H1 (cell line): ENCODE data around the gene CEP76. TPM values are rescaled to one million over a fixed set of nuclear protein-coding genes. Genes with fewer than 3 reads are reported as not detected.

Experiments used
- CTBP2 ChIP-seq: IDR thresholded peaks from 2 replicates; pipeline ENCODE4 v1.7.0; 2011; ENCODE audit warnings: borderline replicate concordance, mild to moderate bottlenecking, moderate library complexity, mixed read lengths, low read length; ENCODE audit not compliant: insufficient read depth, insufficient read length
- HDAC2 ChIP-seq, 2 experiments: fragments of 300-600 bp in 1 of 2; sonication (generic) in 1 of 2; IDR thresholded peaks; 2 replicates each; pipeline ENCODE4 v1.6.1; 2011 to 2012; ENCODE audit warnings: low read depth in 2 of 2, low read length in 2 of 2, mild to moderate bottlenecking in 2 of 2, moderate library complexity in 2 of 2, borderline replicate concordance in 1 of 2, inconsistent platforms in 1 of 2
- JUN ChIP-seq: IDR thresholded peaks from 2 replicates; pipeline ENCODE4 v1.6.1; 2011; ENCODE audit warnings: low read depth, mild to moderate bottlenecking, improper control_type of control experiment, low read length
- KDM5A ChIP-seq: fragments of 200-600 bp; IDR thresholded peaks from 2 replicates; pipeline ENCODE4 v1.7.1; 2012; ENCODE audit warnings: mild to moderate bottlenecking, low read length, inconsistent platforms, mixed read lengths
- MAFK ChIP-seq: IDR thresholded peaks from 2 replicates; pipeline ENCODE4 v1.6.1; 2012; ENCODE audit warnings: low read depth, mild to moderate bottlenecking, improper control_type of control experiment, low read length
- POLR2AphosphoS5 ChIP-seq: IDR thresholded peaks from 2 replicates; pipeline ENCODE4 v1.6.1; 2011; ENCODE audit warnings: low read depth, low read length
- RFX5 ChIP-seq: IDR thresholded peaks from 2 replicates; pipeline ENCODE4 v1.6.1; 2011; ENCODE audit warnings: low read depth, low read length, improper control_type of control experiment, borderline replicate concordance
- TCF12 ChIP-seq: IDR thresholded peaks from 2 replicates; pipeline ENCODE4 v1.6.1; 2011; ENCODE audit warnings: low read depth, mild to moderate bottlenecking, low read length
- polyA plus RNA-seq, 7 experiments: library from polyadenylated mRNA; depleted of rRNA in 3 of 7; stranded (reverse) in 5 of 7; unstranded in 2 of 7; fragments of >200 nt in 5 of 7; fragments of 200-250 nt in 2 of 7; gene quantifications; 1 replicate in 5 of 7; 2 replicates in 1 of 7; 4 replicates in 1 of 7; pipeline versions ENCODE4 v1.2.1 to v1.2.3, GENCODE V29; 2011 to 2013; ENCODE audit warnings: missing spikeins in 2 of 7, mixed read lengths in 2 of 7
- total RNA-seq: library from RNA; stranded (reverse); fragmentation: NEBNext Ultra II Directional; extraction: Animal tissue kit (Norgen Biotek cat#: 25700); gene quantifications from 2 replicates; pipeline ENCODE4 v1.2.1, GENCODE V29; 2021
- TF ChIP-seq, protein P1 (sequence below): fragments of 300-600 bp; sonication (generic); IDR thresholded peaks from 2 replicates; pipeline ENCODE4 v1.7.1; 2012; ENCODE audit warnings: low read length, moderate library complexity, mild to moderate bottlenecking, inconsistent platforms; ENCODE audit not compliant: insufficient replicate concordance
- TF ChIP-seq, protein P2 (sequence below): IDR thresholded peaks from 2 replicates; pipeline ENCODE4 v1.6.1; 2012; ENCODE audit warnings: inconsistent platforms

Gene CEP76
- total and polyA plus RNA-seq, 2 of the 8 experiments (the other 6 are each of a cell fraction or from before 2014, with no cell fraction given) = 9.0 to 18.1 TPM

DNA sequence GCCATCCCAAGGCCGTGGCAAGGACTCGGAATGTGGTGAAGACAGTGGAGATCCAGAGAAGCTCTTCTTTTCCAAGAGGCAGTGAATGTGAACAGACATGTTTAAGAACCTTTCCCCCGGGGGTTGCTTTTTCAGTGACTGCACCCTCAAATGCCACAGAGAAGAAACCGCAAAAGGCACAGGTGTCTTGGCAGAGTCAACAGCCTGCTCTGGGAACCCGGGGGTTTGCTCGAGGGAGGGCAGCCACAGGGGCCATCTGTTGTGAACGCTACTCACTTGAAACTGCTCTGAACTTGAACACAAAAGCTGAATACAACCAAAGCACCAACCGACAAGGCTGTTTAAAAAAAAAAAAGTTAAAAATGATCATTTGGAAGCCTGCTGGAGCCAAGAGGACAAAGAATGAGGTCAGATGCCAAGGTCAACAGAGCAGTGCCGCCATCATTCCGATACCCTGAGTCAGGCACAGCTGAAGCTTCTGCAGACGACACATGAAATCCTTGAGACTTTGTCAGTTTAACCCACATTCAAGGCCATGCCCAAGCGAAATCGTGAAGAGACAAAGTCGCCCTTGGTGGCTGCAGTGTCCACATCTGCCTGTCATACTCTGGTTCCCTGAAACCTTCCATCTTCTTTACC, 47.7 kb upstream of the CEP76 start (continued):
- TF ChIP-seq, protein P1, sequence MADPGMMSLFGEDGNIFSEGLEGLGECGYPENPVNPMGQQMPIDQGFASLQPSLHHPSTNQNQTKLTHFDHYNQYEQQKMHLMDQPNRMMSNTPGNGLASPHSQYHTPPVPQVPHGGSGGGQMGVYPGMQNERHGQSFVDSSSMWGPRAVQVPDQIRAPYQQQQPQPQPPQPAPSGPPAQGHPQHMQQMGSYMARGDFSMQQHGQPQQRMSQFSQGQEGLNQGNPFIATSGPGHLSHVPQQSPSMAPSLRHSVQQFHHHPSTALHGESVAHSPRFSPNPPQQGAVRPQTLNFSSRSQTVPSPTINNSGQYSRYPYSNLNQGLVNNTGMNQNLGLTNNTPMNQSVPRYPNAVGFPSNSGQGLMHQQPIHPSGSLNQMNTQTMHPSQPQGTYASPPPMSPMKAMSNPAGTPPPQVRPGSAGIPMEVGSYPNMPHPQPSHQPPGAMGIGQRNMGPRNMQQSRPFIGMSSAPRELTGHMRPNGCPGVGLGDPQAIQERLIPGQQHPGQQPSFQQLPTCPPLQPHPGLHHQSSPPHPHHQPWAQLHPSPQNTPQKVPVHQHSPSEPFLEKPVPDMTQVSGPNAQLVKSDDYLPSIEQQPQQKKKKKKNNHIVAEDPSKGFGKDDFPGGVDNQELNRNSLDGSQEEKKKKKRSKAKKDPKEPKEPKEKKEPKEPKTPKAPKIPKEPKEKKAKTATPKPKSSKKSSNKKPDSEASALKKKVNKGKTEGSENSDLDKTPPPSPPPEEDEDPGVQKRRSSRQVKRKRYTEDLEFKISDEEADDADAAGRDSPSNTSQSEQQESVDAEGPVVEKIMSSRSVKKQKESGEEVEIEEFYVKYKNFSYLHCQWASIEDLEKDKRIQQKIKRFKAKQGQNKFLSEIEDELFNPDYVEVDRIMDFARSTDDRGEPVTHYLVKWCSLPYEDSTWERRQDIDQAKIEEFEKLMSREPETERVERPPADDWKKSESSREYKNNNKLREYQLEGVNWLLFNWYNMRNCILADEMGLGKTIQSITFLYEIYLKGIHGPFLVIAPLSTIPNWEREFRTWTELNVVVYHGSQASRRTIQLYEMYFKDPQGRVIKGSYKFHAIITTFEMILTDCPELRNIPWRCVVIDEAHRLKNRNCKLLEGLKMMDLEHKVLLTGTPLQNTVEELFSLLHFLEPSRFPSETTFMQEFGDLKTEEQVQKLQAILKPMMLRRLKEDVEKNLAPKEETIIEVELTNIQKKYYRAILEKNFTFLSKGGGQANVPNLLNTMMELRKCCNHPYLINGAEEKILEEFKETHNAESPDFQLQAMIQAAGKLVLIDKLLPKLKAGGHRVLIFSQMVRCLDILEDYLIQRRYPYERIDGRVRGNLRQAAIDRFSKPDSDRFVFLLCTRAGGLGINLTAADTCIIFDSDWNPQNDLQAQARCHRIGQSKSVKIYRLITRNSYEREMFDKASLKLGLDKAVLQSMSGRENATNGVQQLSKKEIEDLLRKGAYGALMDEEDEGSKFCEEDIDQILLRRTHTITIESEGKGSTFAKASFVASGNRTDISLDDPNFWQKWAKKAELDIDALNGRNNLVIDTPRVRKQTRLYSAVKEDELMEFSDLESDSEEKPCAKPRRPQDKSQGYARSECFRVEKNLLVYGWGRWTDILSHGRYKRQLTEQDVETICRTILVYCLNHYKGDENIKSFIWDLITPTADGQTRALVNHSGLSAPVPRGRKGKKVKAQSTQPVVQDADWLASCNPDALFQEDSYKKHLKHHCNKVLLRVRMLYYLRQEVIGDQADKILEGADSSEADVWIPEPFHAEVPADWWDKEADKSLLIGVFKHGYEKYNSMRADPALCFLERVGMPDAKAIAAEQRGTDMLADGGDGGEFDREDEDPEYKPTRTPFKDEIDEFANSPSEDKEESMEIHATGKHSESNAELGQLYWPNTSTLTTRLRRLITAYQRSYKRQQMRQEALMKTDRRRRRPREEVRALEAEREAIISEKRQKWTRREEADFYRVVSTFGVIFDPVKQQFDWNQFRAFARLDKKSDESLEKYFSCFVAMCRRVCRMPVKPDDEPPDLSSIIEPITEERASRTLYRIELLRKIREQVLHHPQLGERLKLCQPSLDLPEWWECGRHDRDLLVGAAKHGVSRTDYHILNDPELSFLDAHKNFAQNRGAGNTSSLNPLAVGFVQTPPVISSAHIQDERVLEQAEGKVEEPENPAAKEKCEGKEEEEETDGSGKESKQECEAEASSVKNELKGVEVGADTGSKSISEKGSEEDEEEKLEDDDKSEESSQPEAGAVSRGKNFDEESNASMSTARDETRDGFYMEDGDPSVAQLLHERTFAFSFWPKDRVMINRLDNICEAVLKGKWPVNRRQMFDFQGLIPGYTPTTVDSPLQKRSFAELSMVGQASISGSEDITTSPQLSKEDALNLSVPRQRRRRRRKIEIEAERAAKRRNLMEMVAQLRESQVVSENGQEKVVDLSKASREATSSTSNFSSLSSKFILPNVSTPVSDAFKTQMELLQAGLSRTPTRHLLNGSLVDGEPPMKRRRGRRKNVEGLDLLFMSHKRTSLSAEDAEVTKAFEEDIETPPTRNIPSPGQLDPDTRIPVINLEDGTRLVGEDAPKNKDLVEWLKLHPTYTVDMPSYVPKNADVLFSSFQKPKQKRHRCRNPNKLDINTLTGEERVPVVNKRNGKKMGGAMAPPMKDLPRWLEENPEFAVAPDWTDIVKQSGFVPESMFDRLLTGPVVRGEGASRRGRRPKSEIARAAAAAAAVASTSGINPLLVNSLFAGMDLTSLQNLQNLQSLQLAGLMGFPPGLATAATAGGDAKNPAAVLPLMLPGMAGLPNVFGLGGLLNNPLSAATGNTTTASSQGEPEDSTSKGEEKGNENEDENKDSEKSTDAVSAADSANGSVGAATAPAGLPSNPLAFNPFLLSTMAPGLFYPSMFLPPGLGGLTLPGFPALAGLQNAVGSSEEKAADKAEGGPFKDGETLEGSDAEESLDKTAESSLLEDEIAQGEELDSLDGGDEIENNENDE = no peak
- TF ChIP-seq RFX5 (no peak), POLR2AphosphoS5 (no peak), MAFK (no peak), HDAC2 (IDR thresholded peaks at IDR 0.05; ENCODE audit: borderline replicate concordance in 1 of 2, low read depth in 2 of 2, low read length in 2 of 2) (no peak), JUN (no peak), KDM5A (no peak), TCF12 (no peak), CTBP2 (no peak)
- TF ChIP-seq, protein P2, sequence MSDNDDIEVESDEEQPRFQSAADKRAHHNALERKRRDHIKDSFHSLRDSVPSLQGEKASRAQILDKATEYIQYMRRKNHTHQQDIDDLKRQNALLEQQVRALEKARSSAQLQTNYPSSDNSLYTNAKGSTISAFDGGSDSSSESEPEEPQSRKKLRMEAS = no peak
